HCT116 (cell line): Measurements from ENCODE around the gene HERC6. TPM values are rescaled to one million over a fixed set of nuclear protein-coding genes. Genes with fewer than 3 reads are reported as not detected.

Experiments used
- ATAC-seq: fragments of 200-7000 bp; cut with Tn5 transposase; 2 replicates; pipeline ENCODE4 v1.9.1; 2020; ENCODE audit warnings: mild to moderate bottlenecking, moderate library complexity
- BruUV-seq: library from RNA; stranded (reverse); fragments of 400-500 nt; replicated peaks from 2 replicates; lab custom pipeline; 2021; lab: Mats Ljungman, UMichigan
- CTCF ChIA-PET: fragments of 300-600 bp; sonication (Branson Sonifier 250); formaldehyde crosslinking; loops from one replicate; lab custom pipeline; 2021; ENCODE audit warnings: antibody characterized with exemption; lab: Charles Lee
- POLR2A ChIA-PET: fragments of 300-600, 350-600 bp; sonication (Branson Sonifier 250); formaldehyde crosslinking; loops from one replicate; lab custom pipeline; 2021; ENCODE audit warnings: antibody characterized with exemption; lab: Charles Lee
- RAD21 ChIA-PET, 2 experiments: fragments of 300-600 bp; sonication (Branson Sonifier 250); formaldehyde crosslinking; loops; one replicate each; lab custom pipeline; 2023; ENCODE audit warnings: low total read pairs in 2 of 2; ENCODE audit not compliant: uncharacterized antibody in 2 of 2, unreplicated experiment in 2 of 2, low non-redundant PET in 1 of 2; lab: Charles Lee
- DNase-seq: peaks from one replicate; pipeline ENCODE4 v3.0.0-alpha.2; 2010; ENCODE audit warnings: low read depth, low spot score
- H2AFZ ChIP-seq: fragments of 200-600 bp; shearing (Covaris generic), sonication (generic); 2 replicates; pipeline ENCODE4 v1.6.1; 2017; ENCODE audit warnings: low read depth, mixed run types, mixed read lengths, antibody characterized with exemption, low read length; ENCODE audit not compliant: poor library complexity, severe bottlenecking
- H3K27ac ChIP-seq: 2 replicates; pipeline ENCODE4 v1.5.1; 2012; ENCODE audit warnings: low read depth, low read length
- H3K27me3 ChIP-seq: fragments of 200-600 bp; sonication (generic); 2 replicates; pipeline ENCODE4 v1.6.1; 2016; ENCODE audit warnings: mixed run types, low read length, mixed read lengths; ENCODE audit not compliant: insufficient read depth
- H3K36me3 ChIP-seq, 2 experiments: fragments of 200-500 bp in 1 of 2; fragments of 200-600 bp in 1 of 2; sonication (Bioruptor generic) in 1 of 2; sonication (generic) in 1 of 2; 2 replicates each; pipeline versions ENCODE4 v1.5.1 to v1.6.1; 2014 to 2016; ENCODE audit warnings: low read length in 2 of 2, inconsistent platforms in 1 of 2, mixed read lengths in 1 of 2, mixed run types in 1 of 2; ENCODE audit not compliant: insufficient read depth in 2 of 2, control insufficient read depth in 1 of 2
- H3K4me1 ChIP-seq, 2 experiments: fragments of 200-600 bp in 1 of 2; sonication (generic) in 1 of 2; 2 replicates each; pipeline versions ENCODE4 v1.5.1 to v1.6.1; 2012 to 2017; ENCODE audit warnings: low read length in 2 of 2, inconsistent platforms in 1 of 2, mild to moderate bottlenecking in 1 of 2, mixed read lengths in 1 of 2, mixed run types in 1 of 2, moderate library complexity in 1 of 2; ENCODE audit not compliant: insufficient read depth in 2 of 2, control insufficient read depth in 1 of 2
- H3K4me2 ChIP-seq: fragments of 200-600 bp; sonication (generic); 2 replicates; pipeline ENCODE4 v1.6.1; 2017; ENCODE audit warnings: mixed run types, low read length, mixed read lengths
- H3K4me3 ChIP-seq, 2 experiments: fragments of 200-600 bp in 1 of 2; sonication (generic) in 1 of 2; replicated peaks in 1 of 2; 2 replicates each; pipeline ENCODE4 v1.5.1; 2011 to 2016; ENCODE audit warnings: low read length in 2 of 2, control low read depth in 1 of 2, low read depth in 1 of 2, mild to moderate bottlenecking in 1 of 2, mixed read lengths in 1 of 2, mixed run types in 1 of 2
- H3K79me2 ChIP-seq: fragments of 200-600 bp; sonication (generic); 2 replicates; pipeline ENCODE4 v1.6.1; 2017; ENCODE audit warnings: mild to moderate bottlenecking, mixed run types, low read length, moderate library complexity, mixed read lengths; ENCODE audit not compliant: insufficient read depth
- H3K9ac ChIP-seq: fragments of 200-600 bp; sonication (generic); 2 replicates; pipeline ENCODE4 v1.6.1; 2016; ENCODE audit warnings: low read length, mixed read lengths
- H3K9me2 ChIP-seq: fragments of 200-600 bp; sonication (generic), shearing (Covaris generic); 2 replicates; pipeline ENCODE4 v1.6.1; 2017; ENCODE audit warnings: mixed run types, mild to moderate bottlenecking, moderate library complexity; ENCODE audit not compliant: insufficient read depth
- H3K9me3 ChIP-seq, 2 experiments: fragments of 200-500 bp in 1 of 2; fragments of 200-600 bp in 1 of 2; sonication (Bioruptor generic) in 1 of 2; sonication (generic) in 1 of 2; 2 replicates each; pipeline ENCODE4 v1.6.1; 2014 to 2017; ENCODE audit warnings: low read length in 2 of 2, mixed read lengths in 2 of 2, inconsistent platforms in 1 of 2, low read depth in 1 of 2, mild to moderate bottlenecking in 1 of 2, mixed run types in 1 of 2, moderate library complexity in 1 of 2; ENCODE audit not compliant: control insufficient read depth in 1 of 2, insufficient read depth in 1 of 2
- H4K20me1 ChIP-seq: fragments of 200-600 bp; sonication (generic), shearing (Covaris generic); 2 replicates; pipeline ENCODE4 v1.6.1; 2017; ENCODE audit warnings: mixed run types, mild to moderate bottlenecking, moderate library complexity; ENCODE audit not compliant: insufficient read depth
- ATF3 ChIP-seq: IDR thresholded peaks from 2 replicates; pipeline ENCODE4 v1.6.1; 2012
- CBX3 ChIP-seq: IDR thresholded peaks from 2 replicates; pipeline ENCODE4 v1.6.1; 2012; ENCODE audit warnings: low read depth
- CEBPB ChIP-seq: IDR thresholded peaks from 2 replicates; pipeline ENCODE4 v1.6.1; 2012; ENCODE audit warnings: low read depth
- CTCF ChIP-seq, 3 experiments: fragments of 200-600 bp in 1 of 3; sonication (generic) in 1 of 3; IDR thresholded peaks in 2 of 3; conservative IDR thresholded peaks in 1 of 3; 2 replicates each; pipeline ENCODE4 v1.5.1; 2012 to 2017; ENCODE audit warnings: low read depth in 2 of 3, low read length in 2 of 3, antibody characterized with exemption in 1 of 3, borderline replicate concordance in 1 of 3, control low read depth in 1 of 3, mild to moderate bottlenecking in 1 of 3, mixed read lengths in 1 of 3, mixed run types in 1 of 3, moderate library complexity in 1 of 3; ENCODE audit not compliant: insufficient read depth in 1 of 3
- EZH2 ChIP-seq: fragments of 200-600 bp; sonication (generic); IDR thresholded peaks from 2 replicates; pipeline ENCODE4 v1.6.1; 2017; ENCODE audit warnings: antibody characterized with exemption, mixed run types
- EZH2phosphoT487 ChIP-seq: fragments of 200-600 bp; IDR thresholded peaks from 2 replicates; pipeline ENCODE4 v1.6.1; 2018; ENCODE audit warnings: antibody characterized with exemption, borderline replicate concordance
- FOSL1 ChIP-seq: IDR thresholded peaks from 2 replicates; pipeline ENCODE4 v1.6.1; 2012; ENCODE audit warnings: low read depth
- MAX ChIP-seq: IDR thresholded peaks from 2 replicates; pipeline ENCODE4 v1.6.1; 2012
- POLR2A ChIP-seq: IDR thresholded peaks from 2 replicates; pipeline ENCODE4 v1.7.0; 2011; ENCODE audit warnings: borderline replicate concordance; ENCODE audit not compliant: insufficient read depth, insufficient read length; ENCODE audit errors: extremely low read depth
- RAD21 ChIP-seq: IDR thresholded peaks from 2 replicates; pipeline ENCODE4 v1.6.1; 2012; ENCODE audit warnings: low read depth, mild to moderate bottlenecking
- REST ChIP-seq: IDR thresholded peaks from 2 replicates; pipeline ENCODE4 v1.6.1; 2012; ENCODE audit warnings: low read depth
- SP1 ChIP-seq: IDR thresholded peaks from 2 replicates; pipeline ENCODE4 v1.6.1; 2012; ENCODE audit warnings: low read depth
- SRF ChIP-seq: IDR thresholded peaks from 2 replicates; pipeline ENCODE4 v1.6.1; 2012; ENCODE audit warnings: low read depth
- YY1 ChIP-seq: IDR thresholded peaks from 2 replicates; pipeline ENCODE4 v1.6.1; 2011; ENCODE audit warnings: low read length, low read depth, moderate library complexity, mild to moderate bottlenecking; ENCODE audit not compliant: insufficient replicate concordance; ENCODE audit errors: extremely low read depth
- ZFX ChIP-seq: fragments of 450-650 bp; IDR thresholded peaks from 2 replicates; pipeline ENCODE4 v1.6.1; 2017
- intact Hi-C: fragments of 100-400 bp; cut with micrococcal nuclease; formaldehyde crosslinking; loops from 2 replicates; pipeline ENCODE4 v1.10.0; 2022
- total RNA-seq: library from RNA; stranded (reverse); gene quantifications from one replicate; pipeline ENCODE4 v1.2.1, GENCODE V29; 2021; ENCODE audit not compliant: unreplicated experiment

The HERC6 gene
- total RNA-seq, 1 experiment from 2014 or later: 4.9 TPM

- H3K27ac ChIP-seq: no peak overlapping the region
- DNase-seq (no peak), ATAC-seq (no peak)
- no peaks in the 10 kb centered on the region for H3K79me2 ChIP-seq
- H3K9me2 ChIP-seq: no peaks in the 10 kb centered on the region
- H2AFZ ChIP-seq: no peak overlapping the region
- CTCF ChIA-PET: no interaction called here
- H3K4me1 ChIP-seq: no peaks in the 10 kb centered on the region
- no peaks in the 10 kb centered on the region for H3K27me3 ChIP-seq
- BruUV-seq: no TSS peak
- RAD21 ChIA-PET: no interaction called here
- no peak overlapping the region for H3K4me2 ChIP-seq
- no peak overlapping the region for H3K9ac ChIP-seq
- no peaks in the 10 kb centered on the region for H4K20me1 ChIP-seq
- H3K9me3 ChIP-seq: no peaks in the 10 kb centered on the region
- POLR2A ChIA-PET: no interaction called here
- intact Hi-C loops: no loop called here
- H3K36me3 ChIP-seq: no peaks in the 10 kb centered on the region
- no peak for TF ChIP-seq SP1
- TF ChIP-seq RAD21: no peak
- TF ChIP-seq CBX3: no peak
- no peak for TF ChIP-seq ATF3
- TF ChIP-seq CEBPB: no peak
- no peak for TF ChIP-seq YY1
- no peak for TF ChIP-seq FOSL1
- no peak for TF ChIP-seq MAX
- no peak for TF ChIP-seq CTCF (IDR thresholded peaks at IDR 0.05 in 2 of 3, conservative IDR thresholded peaks at IDR 0.05 in 1 of 3; ENCODE audit: borderline replicate concordance in 1 of 3, insufficient read depth in 1 of 3, low read depth in 2 of 3, low read length in 2 of 3)
- no peak for TF ChIP-seq REST
- no peak for TF ChIP-seq EZH2
- TF ChIP-seq ZFX: no peak
- no peak for TF ChIP-seq EZH2phosphoT487
- no peak for TF ChIP-seq SRF
- no peak for TF ChIP-seq POLR2A
- no peak overlapping the region for H3K4me3 ChIP-seq
These were observed 50.7 kb downstream of the HERC6 start for GRCh38 chr4:88429401-88429800.
